ENCODE results near the gene OOSP4A.
"Not testable (repeated sequence)": the region's sequence is repeated elsewhere in the genome, so short reads cannot be mapped to it uniquely, and the experiment has no call there.

Gene OOSP4A

GRCh38 chr11:59981106-59981770 lies 17.4 kb downstream of the OOSP4A start:
- DNase-seq: no peak

- DNase-seq: not testable (repeated sequence)
Measured at GRCh38 chr11:59982037-59982436, 18.2 kb downstream of the OOSP4A start.

- DNase-seq: no peak
Measured at GRCh38 chr11:59983212-59983611, 19.4 kb downstream of the OOSP4A start.

GRCh38 chr11:59984368-59984767 lies 20.5 kb downstream of the OOSP4A start:
- DNase-seq: no peak

- no peak for DNase-seq
Measured at GRCh38 chr11:59990421-59990820, 26.6 kb downstream of the OOSP4A start.

- no peak for DNase-seq
Measured at GRCh38 chr11:59992425-59992824, 28.6 kb downstream of the OOSP4A start.

GRCh38 chr11:59997800-59998199 lies 34.0 kb downstream of the OOSP4A start:
- DNase-seq: no peak

- DNase-seq: no peak
Measured at GRCh38 chr11:59999691-60000090, 35.9 kb downstream of the OOSP4A start.

- DNase-seq: no peak
Measured at GRCh38 chr11:60003729-60004128, 39.9 kb downstream of the OOSP4A start.

GRCh38 chr11:60005360-60005759 lies 41.5 kb downstream of the OOSP4A start:
- DNase-seq: no peak

GRCh38 chr11:60016881-60017280 lies 53.0 kb downstream of the OOSP4A start, which contains the start of gene OOSP4B:
TSS of gene OOSP4B (plus strand) at chr11:60017181.
- DNase-seq: no peak

GRCh38 chr11:60018058-60018457 lies 54.2 kb downstream of the OOSP4A start:
- DNase-seq: no peak
